SK-N-MC (cell line): ENCODE measurements around the gene SLC25A1.

Experiments
- DNase-seq: peaks from one replicate; pipeline ENCODE4 v3.0.0-alpha.2; 2011; ENCODE audit warnings: low read depth, low spot score
- H3K27ac ChIP-seq: fragments of 200-600 bp; sonication (generic); 2 replicates; pipeline ENCODE4 v1.5.1; 2016; ENCODE audit warnings: mixed run types
- H3K36me3 ChIP-seq: fragments of 200-600 bp; sonication (generic); 2 replicates; pipeline ENCODE4 v1.6.1; 2017; ENCODE audit warnings: antibody characterized with exemption, low read length, mixed read lengths; ENCODE audit not compliant: insufficient read depth
- H3K4me3 ChIP-seq: fragments of 200-600 bp; sonication (generic); 2 replicates; pipeline ENCODE4 v1.5.1; 2016
- H3K9ac ChIP-seq: fragments of 200-600 bp; sonication (generic); 2 replicates; pipeline ENCODE4 v1.8.0; 2017; ENCODE audit warnings: mixed run types, mixed read lengths; ENCODE audit not compliant: insufficient read length
- H3K9me3 ChIP-seq: fragments of 200-600 bp; sonication (generic); 2 replicates; pipeline ENCODE4 v1.6.1; 2017; ENCODE audit warnings: low read depth, mild to moderate bottlenecking, antibody characterized with exemption, low read length, moderate library complexity, mixed read lengths
- EZH2 ChIP-seq: fragments of 200-600 bp; sonication (generic); IDR thresholded peaks from one replicate; pipeline ENCODE4 v1.6.1; 2017; ENCODE audit warnings: antibody characterized with exemption
- FOXP2 ChIP-seq: optimal IDR thresholded peaks from 2 replicates; pipeline ENCODE3; 2011; ENCODE audit warnings: mild to moderate bottlenecking, moderate library complexity; ENCODE audit not compliant: insufficient read depth; ENCODE audit errors: extremely low read length, control extremely low read depth
- POLR2AphosphoS5 ChIP-seq: IDR thresholded peaks from 2 replicates; pipeline ENCODE4 v1.6.1; 2012; ENCODE audit warnings: mild to moderate bottlenecking, low read depth, low read length, borderline replicate concordance

SLC25A1 gene

GRCh38 chr22:19220867-19221266 is 42.3 kb upstream of the SLC25A1 start:
- no peak for TF ChIP-seq POLR2AphosphoS5
- no peak for TF ChIP-seq EZH2
- no peak for TF ChIP-seq FOXP2

GRCh38 chr22:19218541-19219233 is 40.2 kb upstream of the SLC25A1 start:
- no peak for DNase-seq
- Histone ChIP-seq H3K27ac (peak overlapping the region; percentile 43; the same call in 1 of the 2 replicates), H3K4me3 (no peak overlapping the region), H3K36me3 (no peaks in the 10 kb centered on the region), H3K9ac (no peak overlapping the region), H3K9me3 (no peaks in the 10 kb centered on the region)
- TF ChIP-seq EZH2 (no peak), FOXP2 (no peak), POLR2AphosphoS5 (no peak)

More at GRCh38 chr22:19220867-19221266, 42.3 kb upstream of the SLC25A1 start:
- H3K9ac ChIP-seq, result no peak overlapping the region
- H3K27ac ChIP-seq, result no peak overlapping the region
- H3K36me3 ChIP-seq, result no peaks in the 10 kb centered on the region
- no peaks in the 10 kb centered on the region for H3K9me3 ChIP-seq
- no peak for DNase-seq
- H3K4me3 ChIP-seq, result no peak overlapping the region

DNA sequence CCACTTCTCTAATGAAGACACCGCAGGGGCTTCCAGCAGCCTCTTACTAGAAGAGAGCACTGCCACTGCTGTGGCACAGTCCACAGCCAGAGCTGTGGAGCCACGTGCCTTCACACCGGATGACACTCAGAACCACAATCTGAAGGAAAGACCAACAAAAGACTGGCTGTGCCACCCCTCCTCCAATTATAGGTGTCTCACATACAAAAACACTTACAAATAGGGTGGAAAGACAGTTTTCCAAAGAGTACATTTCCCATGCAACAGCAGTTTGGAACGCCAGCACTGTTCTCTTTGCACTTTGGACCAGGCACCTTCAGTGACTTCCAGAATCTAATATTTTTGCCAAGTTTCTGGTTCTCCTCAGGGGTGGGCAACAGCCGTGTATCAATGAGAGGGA is 38.0 kb upstream of the SLC25A1 start:
- DNase-seq, result no peak
- TF ChIP-seq EZH2 (no peak), POLR2AphosphoS5 (no peak), FOXP2 (no peak)
- H3K27ac ChIP-seq, result no peak overlapping the region

GRCh38 chr22:19215360-19215759 is 36.8 kb upstream of the SLC25A1 start:
- H3K4me3 ChIP-seq, result no peak overlapping the region
- no peak for DNase-seq
- no peak overlapping the region for H3K9ac ChIP-seq
- no peak overlapping the region for H3K27ac ChIP-seq
- no peaks in the 10 kb centered on the region for H3K36me3 ChIP-seq
- H3K9me3 ChIP-seq, result no peaks in the 10 kb centered on the region
- TF ChIP-seq EZH2 (no peak), FOXP2 (no peak), POLR2AphosphoS5 (no peak)

More for the DNA sequence above, 38.0 kb upstream of the SLC25A1 start:
- H3K36me3 ChIP-seq, result no peaks in the 10 kb centered on the region
- no peak overlapping the region for H3K4me3 ChIP-seq
- H3K9ac ChIP-seq, result no peak overlapping the region
- H3K9me3 ChIP-seq, result no peaks in the 10 kb centered on the region

GRCh38 chr22:19214078-19214473 is 35.5 kb upstream of the SLC25A1 start:
- DNase-seq, result no peak
- Histone ChIP-seq H3K4me3 (no peak overlapping the region), H3K36me3 (no peaks in the 10 kb centered on the region)

GRCh38 chr22:19213442-19214077 is 35.0 kb upstream of the SLC25A1 start:
- Histone ChIP-seq H3K9me3 (no peaks in the 10 kb centered on the region), H3K27ac (no peak overlapping the region), H3K4me3 (no peak overlapping the region)

More at GRCh38 chr22:19214078-19214473, 35.5 kb upstream of the SLC25A1 start:
- Histone ChIP-seq H3K9ac (no peak overlapping the region), H3K9me3 (no peaks in the 10 kb centered on the region), H3K27ac (no peak overlapping the region)
- TF ChIP-seq POLR2AphosphoS5 (no peak), FOXP2 (no peak), EZH2 (no peak)

GRCh38 chr22:19213001-19213400 is 34.5 kb upstream of the SLC25A1 start:
- DNase-seq, result no peak
- Histone ChIP-seq H3K36me3 (no peaks in the 10 kb centered on the region), H3K9me3 (no peaks in the 10 kb centered on the region), H3K27ac (no peak overlapping the region), H3K4me3 (no peak overlapping the region), H3K9ac (no peak overlapping the region)
- TF ChIP-seq POLR2AphosphoS5, result no peak
- TF ChIP-seq FOXP2, result no peak
- TF ChIP-seq EZH2, result no peak

More at GRCh38 chr22:19213442-19214077, 35.0 kb upstream of the SLC25A1 start:
- Histone ChIP-seq H3K9ac (no peak overlapping the region), H3K36me3 (no peaks in the 10 kb centered on the region)
- no peak for TF ChIP-seq FOXP2
- TF ChIP-seq POLR2AphosphoS5, result no peak
- TF ChIP-seq EZH2, result no peak
- no peak for DNase-seq

- H3K9me3 ChIP-seq, result no peaks in the 10 kb centered on the region
- no peak overlapping the region for H3K27ac ChIP-seq
- no peak for TF ChIP-seq POLR2AphosphoS5
- no peak for TF ChIP-seq FOXP2
- TF ChIP-seq EZH2, result no peak
- no peak overlapping the region for H3K4me3 ChIP-seq
- H3K36me3 ChIP-seq, result no peaks in the 10 kb centered on the region
- no peak overlapping the region for H3K9ac ChIP-seq
- no peak for DNase-seq
These were observed 33.9 kb upstream of the SLC25A1 start for GRCh38 chr22:19212302-19212870.
